Hepatocyte (in vitro differentiated cells): ENCODE results near the gene ZC3H10. TPM values are rescaled to one million over a fixed set of nuclear protein-coding genes. Genes with fewer than 3 reads are reported as not detected.
A peak's percentile ranks its signal among the peaks of the same experiment; 100 is the strongest.

Experiments
- DNase-seq: peaks from one replicate; pipeline ENCODE4 v3.0.0-alpha.2; 2016; ENCODE audit warnings: low spot score
- H2AFZ ChIP-seq: fragments of 200-600 bp; sonication (generic); 2 replicates; pipeline ENCODE4 v1.6.0; 2016; ENCODE audit warnings: antibody characterized with exemption, mild to moderate bottlenecking
- H3K27ac ChIP-seq: fragments of 200-600 bp; sonication (generic); 2 replicates; pipeline ENCODE4 v1.5.1; 2016; ENCODE audit warnings: mild to moderate bottlenecking
- H3K27me3 ChIP-seq: fragments of 200-600 bp; sonication (generic); 2 replicates; pipeline ENCODE4 v1.6.1; 2016
- H3K36me3 ChIP-seq: fragments of 200-600 bp; sonication (generic); replicated peaks from 2 replicates; pipeline ENCODE4 v1.5.1; 2016; ENCODE audit warnings: low read depth; ENCODE audit not compliant: insufficient read depth
- H3K4me1 ChIP-seq: fragments of 200-600 bp; sonication (generic); 2 replicates; pipeline ENCODE4 v1.5.1; 2016; ENCODE audit warnings: mild to moderate bottlenecking, moderate library complexity; ENCODE audit not compliant: insufficient read depth
- H3K4me2 ChIP-seq: fragments of 200-600 bp; sonication (generic); 2 replicates; pipeline ENCODE4 v1.6.0; 2016
- H3K4me3 ChIP-seq: fragments of 200-600 bp; sonication (generic); 2 replicates; pipeline ENCODE4 v1.5.1; 2016; ENCODE audit warnings: mild to moderate bottlenecking
- H3K79me2 ChIP-seq: fragments of 200-600 bp; sonication (generic); 2 replicates; pipeline ENCODE4 v1.6.0; 2017; ENCODE audit warnings: mild to moderate bottlenecking
- H3K9me2 ChIP-seq: fragments of 200-600 bp; sonication (generic); replicated peaks from 2 replicates; pipeline ENCODE4 v1.6.0; 2017; ENCODE audit warnings: mild to moderate bottlenecking; ENCODE audit not compliant: insufficient read depth
- H3K9me3 ChIP-seq: fragments of 200-600 bp; sonication (generic); 2 replicates; pipeline ENCODE4 v1.5.1; 2016; ENCODE audit warnings: low read depth, mild to moderate bottlenecking
- H4K20me1 ChIP-seq: fragments of 200-600 bp; sonication (generic); 2 replicates; pipeline ENCODE4 v1.6.0; 2016; ENCODE audit warnings: mild to moderate bottlenecking; ENCODE audit not compliant: insufficient read depth, poor library complexity, severe bottlenecking
- CTCF ChIP-seq: fragments of 200-600 bp; sonication (generic); IDR thresholded peaks from 2 replicates; pipeline ENCODE4 v1.5.1; 2016; ENCODE audit warnings: antibody characterized with exemption, mild to moderate bottlenecking; ENCODE audit not compliant: poor library complexity
- EZH2 ChIP-seq: fragments of 200-600 bp; sonication (generic); IDR thresholded peaks from 2 replicates; pipeline ENCODE4 v1.6.1; 2016; ENCODE audit warnings: antibody characterized with exemption, mild to moderate bottlenecking, borderline replicate concordance
- EZH2phosphoT487 ChIP-seq: fragments of 200-600 bp; sonication (generic); IDR thresholded peaks from one replicate; pipeline ENCODE4 v1.6.1; 2018; ENCODE audit warnings: antibody characterized with exemption, mild to moderate bottlenecking, low read depth, moderate library complexity; ENCODE audit not compliant: unreplicated experiment, severe bottlenecking
- WGBS: methylation state at CpG from one replicate; pipeline ENCODE4 v1.1.6; 2016; ENCODE audit warnings: low lambda C conversion rate; ENCODE audit errors: missing lambda C conversion rate; 5-methylcytosine and 5-hydroxymethylcytosine counted together
- polyA plus RNA-seq: library from polyadenylated mRNA; unstranded; fragments of >200 nt; fragmentation: Nextera tagmentation; extraction: Ambion mirVana; gene quantifications from 2 replicates; pipeline ENCODE4 v1.2.1, GENCODE V29; 2016
- total RNA-seq: library from RNA; depleted of rRNA; stranded (reverse); fragments of >200 nt; gene quantifications from 2 replicates; pipeline ENCODE4 v1.2.3, GENCODE V29; 2014

The ZC3H10 gene
- total and polyA plus RNA-seq, 2 experiments from 2014 or later: 5.7 to 9.0 TPM

GRCh38 chr12:56122637-56123036 is 4.6 kb downstream of the ZC3H10 start:
- TF ChIP-seq EZH2phosphoT487 (no peak), EZH2 (no peak), CTCF (no peak)
- Histone ChIP-seq H3K4me1 (peaks cover 24% of the 10 kb centered on the region), H3K79me2 (peaks cover 7% of the 10 kb centered on the region), H3K36me3 (no peaks in the 10 kb centered on the region), H3K4me2 (no peak overlapping the region), H4K20me1 (peaks cover 1% of the 10 kb centered on the region), H2AFZ (no peak overlapping the region), H3K4me3 (no peak overlapping the region), H3K27me3 (no peaks in the 10 kb centered on the region), H3K9me2 (no peaks in the 10 kb centered on the region), H3K9me3 (no peaks in the 10 kb centered on the region), H3K27ac (no peak overlapping the region)
- WGBS: 48% methylated on average over 2 of the region's 2 CpGs
- DNase-seq: no peak

GRCh38 chr12:56124133-56124532 is 6.1 kb downstream of the ZC3H10 start:
- TF ChIP-seq EZH2phosphoT487 (no peak), EZH2 (no peak), CTCF (no peak)
- H3K27ac ChIP-seq: no peak overlapping the region
- H3K79me2 ChIP-seq: peaks cover 10% of the 10 kb centered on the region
- H2AFZ ChIP-seq: no peak overlapping the region
- H3K27me3 ChIP-seq: no peaks in the 10 kb centered on the region
- H3K36me3 ChIP-seq: no peaks in the 10 kb centered on the region
- no peaks in the 10 kb centered on the region for H3K9me2 ChIP-seq
- H3K4me1 ChIP-seq: peaks cover 19% of the 10 kb centered on the region
- H4K20me1 ChIP-seq: no peaks in the 10 kb centered on the region
- WGBS: 76% methylated on average over 4 of the region's 4 CpGs
- no peak for DNase-seq
- H3K4me2 ChIP-seq: no peak overlapping the region
- no peaks in the 10 kb centered on the region for H3K9me3 ChIP-seq
- H3K4me3 ChIP-seq: no peak overlapping the region

GRCh38 chr12:56126732-56127239 is 8.7 kb downstream of the ZC3H10 start:
- DNase-seq: no peak
- H3K4me1 ChIP-seq: peaks cover 11% of the 10 kb centered on the region

More at GRCh38 chr12:56126732-56127239, 8.7 kb downstream of the ZC3H10 start:
- H3K4me3 ChIP-seq: no peak overlapping the region
- peak overlapping the region; percentile 78 for H3K27ac ChIP-seq
- no peaks in the 10 kb centered on the region for H3K9me3 ChIP-seq
- TF ChIP-seq CTCF (no peak), EZH2 (no peak), EZH2phosphoT487 (no peak)
- H4K20me1 ChIP-seq: peaks cover 4% of the 10 kb centered on the region
- H3K9me2 ChIP-seq: no peaks in the 10 kb centered on the region
- 70% methylated on average over 3 of the region's 3 CpGs for WGBS
- H3K36me3 ChIP-seq: no peaks in the 10 kb centered on the region
- H3K27me3 ChIP-seq: no peaks in the 10 kb centered on the region
- H3K4me2 ChIP-seq: peak overlapping the region; percentile 73
- no peak overlapping the region for H2AFZ ChIP-seq
- peaks cover 19% of the 10 kb centered on the region for H3K79me2 ChIP-seq
